DND-41 (cell line): ENCODE measurements around the gene TMEM219.

ENCODE experiments used
- ATAC-seq: fragments of 200-7000 bp; cut with Tn5 transposase; 3 replicates; pipeline ENCODE4 v1.9.1; 2021; ENCODE audit warnings: low read depth; ENCODE audit not compliant: insufficient read depth
- DNase-seq: peaks from one replicate; pipeline ENCODE4 v3.0.0-alpha.2; 2020
- H2AFZ ChIP-seq: 2 replicates; pipeline ENCODE4 v1.6.0; 2012; ENCODE audit warnings: low read depth, low read length
- H3K27ac ChIP-seq: 2 replicates; pipeline ENCODE4 v1.5.1; 2012; ENCODE audit warnings: low read length, inconsistent platforms
- H3K27me3 ChIP-seq: fragments of 200-600 bp; sonication (generic); 2 replicates; pipeline ENCODE4 v1.6.0; 2012; ENCODE audit warnings: low read length, mild to moderate bottlenecking, inconsistent platforms; ENCODE audit not compliant: insufficient read depth, poor library complexity
- H3K36me3 ChIP-seq: 2 replicates; pipeline ENCODE4 v1.5.1; 2012; ENCODE audit warnings: low read length, inconsistent platforms; ENCODE audit not compliant: insufficient read depth
- H3K4me1 ChIP-seq: 2 replicates; pipeline ENCODE4 v1.5.1; 2012; ENCODE audit warnings: mild to moderate bottlenecking, low read length; ENCODE audit not compliant: insufficient read depth
- H3K4me2 ChIP-seq: 2 replicates; pipeline ENCODE4 v1.6.0; 2012; ENCODE audit warnings: mild to moderate bottlenecking, moderate library complexity, low read length, inconsistent platforms; ENCODE audit not compliant: insufficient read depth
- H3K4me3 ChIP-seq, 2 experiments: fragments of 200-600 bp in 1 of 2; shearing (Covaris generic) in 1 of 2; 2 replicates each; pipeline ENCODE4 v1.5.1; 2012 to 2016; ENCODE audit warnings: inconsistent platforms in 2 of 2, low read length in 2 of 2, mild to moderate bottlenecking in 2 of 2, low read depth in 1 of 2, moderate library complexity in 1 of 2
- H3K79me2 ChIP-seq: 2 replicates; pipeline ENCODE4 v1.6.0; 2012; ENCODE audit warnings: low read length, inconsistent platforms; ENCODE audit not compliant: insufficient read depth
- H3K9ac ChIP-seq: 2 replicates; pipeline ENCODE4 v1.6.0; 2012; ENCODE audit warnings: low read depth, mild to moderate bottlenecking, inconsistent platforms, low read length, moderate library complexity
- H3K9me3 ChIP-seq: 2 replicates; pipeline ENCODE4 v1.5.1; 2012; ENCODE audit warnings: low read length, moderate library complexity, mild to moderate bottlenecking, inconsistent platforms; ENCODE audit not compliant: insufficient read depth, severe bottlenecking
- H4K20me1 ChIP-seq: 2 replicates; pipeline ENCODE4 v1.6.0; 2012; ENCODE audit warnings: low read length; ENCODE audit not compliant: insufficient read depth
- CTCF ChIP-seq: IDR thresholded peaks from 2 replicates; pipeline ENCODE4 v1.5.1; 2012; ENCODE audit warnings: borderline replicate concordance, low read length, moderate library complexity, mild to moderate bottlenecking; ENCODE audit not compliant: poor library complexity, severe bottlenecking; ENCODE audit errors: extremely low read depth
- EZH2 ChIP-seq: IDR thresholded peaks from 3 replicates; pipeline ENCODE4 v1.6.1; 2012; ENCODE audit warnings: borderline replicate concordance, low read depth, mild to moderate bottlenecking, moderate library complexity, low read length, inconsistent platforms; ENCODE audit not compliant: severe bottlenecking

TMEM219 gene

GRCh38 chr16:30009085-30009862, 47.4 kb downstream of the TMEM219 start:
- Histone ChIP-seq H3K4me2 (peak overlapping the region; percentile 98; the same call in 1 of the 2 replicates), H3K9ac (no peak overlapping the region), H3K27me3 (no peaks in the 10 kb centered on the region), H3K4me1 (peaks cover 17% of the 10 kb centered on the region), H3K79me2 (no peaks in the 10 kb centered on the region), H2AFZ (no peak overlapping the region), H4K20me1 (peaks cover 7% of the 10 kb centered on the region; the same call in 1 of the 2 replicates), H3K4me3 (no peak overlapping the region), H3K9me3 (no peaks in the 10 kb centered on the region), H3K27ac (no peak overlapping the region), H3K36me3 (peaks cover 20% of the 10 kb centered on the region; the same call in 1 of the 2 replicates)
- DNase-seq (no peak), ATAC-seq (no peak)
- TF ChIP-seq EZH2 (no peak), CTCF (no peak)

GRCh38 chr16:30009990-30010843, 48.3 kb downstream of the TMEM219 start:
- H3K4me1 ChIP-seq = peaks cover 17% of the 10 kb centered on the region
- H2AFZ ChIP-seq = peak overlapping the region; percentile 84
- DNase-seq = no peak

More at GRCh38 chr16:30009990-30010843, 48.3 kb downstream of the TMEM219 start:
- Histone ChIP-seq H3K4me2 (peak overlapping the region; percentile 98), H3K4me3 (peak overlapping the region; percentile 36 to 71; a peak in 3 of 4 replicates), H3K27ac (no peak overlapping the region; the same call in 1 of the 2 replicates), H4K20me1 (peaks cover 7% of the 10 kb centered on the region; the same call in 1 of the 2 replicates), H3K9me3 (no peaks in the 10 kb centered on the region), H3K79me2 (no peaks in the 10 kb centered on the region), H3K27me3 (no peaks in the 10 kb centered on the region), H3K9ac (peak overlapping the region; percentile 70), H3K36me3 (peaks cover 16% of the 10 kb centered on the region; the same call in 1 of the 2 replicates)
- ATAC-seq = peak; percentile 20
- TF ChIP-seq EZH2 (no peak), CTCF (no peak)
